ENCODE measurements around the gene PPARD.
A peak's percentile ranks its signal among the peaks of the same experiment; 100 is the strongest.

The PPARD gene

GRCh38 chr6:35367646-35368037 lies 25.3 kb downstream of the PPARD start:
- no peak overlapping the region for H3K27ac ChIP-seq
- ChIA-PET CTCF (interaction anchor here (0.7 kb wide), 1 partner anchor 26 kb away, joined by 3 read pairs; the partner anchor contains the start of gene PPARD), POLR2A (ENCODE audit: low non-redundant PET) (no interaction called here)
- TF ChIP-seq CTCF (conservative IDR thresholded peaks at IDR 0.05; ENCODE audit: low read depth) = no peak
- no peak for DNase-seq (ENCODE audit: low spot score)

GRCh38 chr6:35368038-35368887 lies 25.9 kb downstream of the PPARD start:
- H3K27ac ChIP-seq = peak overlapping the region; percentile 35; the same call in 1 of the 2 replicates
- POLR2A ChIA-PET (ENCODE audit: low non-redundant PET) = interaction anchor here (0.6 kb wide), 1 partner anchor 72 kb away, joined by 3 read pairs; no protein-coding TSS in a partner anchor
- no peak for TF ChIP-seq CTCF (conservative IDR thresholded peaks at IDR 0.05; ENCODE audit: low read depth)
- DNase-seq (ENCODE audit: low spot score) = no peak
- CTCF ChIA-PET = interaction anchor here (0.6 kb wide), 1 partner anchor 193 kb away, joined by 5 read pairs; no protein-coding TSS in a partner anchor

- TF ChIP-seq CTCF (conservative IDR thresholded peaks at IDR 0.05; ENCODE audit: low read depth) = no peak
- ChIA-PET CTCF (interaction anchor here (0.6 kb wide), 1 partner anchor 79 kb away, joined by 3 read pairs; no protein-coding TSS in a partner anchor), POLR2A (ENCODE audit: low non-redundant PET) (no interaction called here)
- H3K27ac ChIP-seq = peak overlapping the region; percentile 93
- peak; percentile 91 for DNase-seq (ENCODE audit: low spot score)
Observed at GRCh38 chr6:35370124-35370741, 27.9 kb downstream of the PPARD start.

GRCh38 chr6:35370785-35371493 lies 28.6 kb downstream of the PPARD start:
- DNase-seq (ENCODE audit: low spot score) = no peak
- no peak for TF ChIP-seq CTCF (conservative IDR thresholded peaks at IDR 0.05; ENCODE audit: low read depth)
- peak overlapping the region; percentile 93 for H3K27ac ChIP-seq
- POLR2A ChIA-PET (ENCODE audit: low non-redundant PET) = no interaction called here
- CTCF ChIA-PET = interaction anchor here (0.5 to 0.7 kb wide), 4 partner anchors 78 to 1604 kb away, joined by 3 read pairs; no protein-coding TSS in a partner anchor

- no peak for DNase-seq (ENCODE audit: low spot score)
- ChIA-PET CTCF (interaction anchor here (0.5 to 0.7 kb wide), 4 partner anchors 28 to 1364 kb away, joined by 3 to 4 read pairs (median 3); no protein-coding TSS in a partner anchor), POLR2A (ENCODE audit: low non-redundant PET) (no interaction called here)
- TF ChIP-seq CTCF (conservative IDR thresholded peaks at IDR 0.05; ENCODE audit: low read depth) = no peak
- H3K27ac ChIP-seq = peak overlapping the region; percentile 93
Observed at GRCh38 chr6:35371494-35372262, 29.3 kb downstream of the PPARD start.
